HEK293 (cell line): Measurements from ENCODE around the gene FERMT2.

Source experiments
- CTCF ChIA-PET: fragments of 350-600 bp; formaldehyde crosslinking; extraction: SDS; loops from one replicate; lab custom pipeline; 2021; ENCODE audit warnings: antibody characterized with exemption; lab: Yijun Ruan, JAX
- POLR2A ChIA-PET: fragments of 300-600 bp; formaldehyde crosslinking; extraction: SDS; loops from one replicate; lab custom pipeline; 2020; ENCODE audit warnings: antibody characterized with exemption, inconsistent platforms; lab: Yijun Ruan, JAX
- H3K27ac ChIP-seq: fragments of 200-500 bp; sonication (Bioruptor generic); 2 replicates; pipeline ENCODE4 v1.5.1; 2014; ENCODE audit warnings: low read depth, low read length, control low read depth, inconsistent platforms; ENCODE audit errors: extremely low read depth
- H3K36me3 ChIP-seq, 2 experiments: fragments of 200-500 bp in 1 of 2; sonication (Bioruptor generic) in 1 of 2; 1 replicate in 1 of 2; 2 replicates in 1 of 2; pipeline ENCODE4 v1.5.1; 2014 to 2017; ENCODE audit warnings: inconsistent platforms in 2 of 2, low read length in 2 of 2; ENCODE audit not compliant: control insufficient read depth in 2 of 2, insufficient read depth in 1 of 2
- H3K4me1 ChIP-seq: fragments of 200-500 bp; sonication (Bioruptor generic); 2 replicates; pipeline ENCODE4 v1.5.1; 2014; ENCODE audit warnings: mild to moderate bottlenecking, low read length, inconsistent platforms; ENCODE audit not compliant: control insufficient read depth, insufficient read depth
- H3K4me3 ChIP-seq: 2 replicates; pipeline ENCODE4 v1.5.1; 2011; ENCODE audit warnings: low read depth, mild to moderate bottlenecking, control low read depth, low read length, moderate library complexity
- H3K9me3 ChIP-seq: fragments of 200-500 bp; sonication (Bioruptor generic); 2 replicates; pipeline ENCODE4 v1.5.1; 2014; ENCODE audit warnings: low read depth, low read length, inconsistent platforms; ENCODE audit not compliant: control insufficient read depth, insufficient read depth
- ZEB2 ChIP-seq: fragments of 450-650 bp; formaldehyde crosslinking; IDR thresholded peaks from 2 replicates; pipeline ENCODE4 v1.5.1; 2016; ENCODE audit warnings: missing biosample characterization, missing genetic modification characterization
- ZNF112 ChIP-seq: fragments of 450-650 bp; formaldehyde crosslinking; IDR thresholded peaks from 2 replicates; pipeline ENCODE4 v1.5.0; 2017; ENCODE audit warnings: missing biosample characterization, missing genetic modification characterization
- ZNF266 ChIP-seq: fragments of 450-650 bp; formaldehyde crosslinking; IDR thresholded peaks from 2 replicates; pipeline ENCODE4 v1.5.1; 2016; ENCODE audit warnings: missing biosample characterization, missing genetic modification characterization, low read depth
- ZNF302 ChIP-seq: fragments of 450-650 bp; formaldehyde crosslinking; IDR thresholded peaks from 2 replicates; pipeline ENCODE4 v1.5.1; 2016; ENCODE audit warnings: missing biosample characterization, missing genetic modification characterization, low read depth
- ZNF354C ChIP-seq: fragments of 450-650 bp; formaldehyde crosslinking; IDR thresholded peaks from 2 replicates; pipeline ENCODE4 v1.5.1; 2016; ENCODE audit warnings: missing biosample characterization, missing genetic modification characterization, low read depth, borderline replicate concordance
- ZNF433 ChIP-seq: fragments of 450-650 bp; formaldehyde crosslinking; IDR thresholded peaks from 2 replicates; pipeline ENCODE4 v1.5.1; 2016; ENCODE audit warnings: missing biosample characterization, missing genetic modification characterization, low read depth
- ZNF473 ChIP-seq: fragments of 450-650 bp; formaldehyde crosslinking; IDR thresholded peaks from 2 replicates; pipeline ENCODE4 v1.5.1; 2017; ENCODE audit warnings: missing biosample characterization, missing genetic modification characterization
- ZNF561 ChIP-seq: fragments of 450-650 bp; IDR thresholded peaks from 2 replicates; pipeline ENCODE4 v1.5.1; 2018; ENCODE audit warnings: missing biosample characterization, missing genetic modification characterization, borderline replicate concordance
- ZNF623 ChIP-seq: fragments of 450-650 bp; formaldehyde crosslinking; IDR thresholded peaks from 2 replicates; pipeline ENCODE4 v1.5.1; 2016; ENCODE audit warnings: missing biosample characterization, missing genetic modification characterization
- ZNF629 ChIP-seq: fragments of 450-650 bp; formaldehyde crosslinking; IDR thresholded peaks from 2 replicates; pipeline ENCODE4 v1.5.1; 2017; ENCODE audit warnings: missing biosample characterization, missing genetic modification characterization
- ZNF777 ChIP-seq: fragments of 450-650 bp; formaldehyde crosslinking; IDR thresholded peaks from 2 replicates; pipeline ENCODE4 v1.5.1; 2017; ENCODE audit warnings: missing biosample characterization, missing genetic modification characterization, borderline replicate concordance
- TF ChIP-seq, protein P1 (sequence below): fragments of 450-650 bp; formaldehyde crosslinking; IDR thresholded peaks from 2 replicates; pipeline ENCODE4 v1.5.1; 2016; ENCODE audit warnings: missing biosample characterization, missing genetic modification characterization, low read depth
- TF ChIP-seq, protein P2 (sequence below): fragments of 450-650 bp; formaldehyde crosslinking; IDR thresholded peaks from 2 replicates; pipeline ENCODE4 v1.5.1; 2016; ENCODE audit warnings: missing biosample characterization, missing genetic modification characterization, borderline replicate concordance
- TF ChIP-seq, protein P3 (sequence below): fragments of 450-650 bp; formaldehyde crosslinking; IDR thresholded peaks from 2 replicates; pipeline ENCODE4 v1.5.1; 2017; ENCODE audit warnings: missing biosample characterization, mild to moderate bottlenecking, missing genetic modification characterization, moderate library complexity
- TF ChIP-seq, protein P4 (sequence below): fragments of 450-650 bp; formaldehyde crosslinking; IDR thresholded peaks from 2 replicates; pipeline ENCODE4 v1.5.1; 2016; ENCODE audit warnings: missing biosample characterization, missing genetic modification characterization

The FERMT2 gene

DNA sequence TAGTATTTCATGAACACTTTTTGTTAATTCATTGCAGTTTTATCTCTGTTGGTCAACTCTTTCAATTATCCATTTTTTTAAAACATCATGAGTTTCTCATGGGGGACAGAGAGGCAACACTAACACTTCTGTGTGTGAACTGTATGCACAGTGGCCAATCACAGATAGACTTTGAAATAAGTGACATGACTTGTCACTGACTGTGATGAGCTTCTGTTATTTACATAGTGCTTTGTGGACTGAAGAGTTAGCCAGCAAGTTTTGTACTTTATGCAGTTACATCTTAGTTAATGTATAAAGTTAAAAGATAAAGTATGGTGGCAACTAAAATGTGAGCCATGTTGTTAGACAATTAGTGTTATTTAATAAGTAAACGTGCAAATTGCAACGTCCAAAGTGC, 16.1 kb downstream of the FERMT2 start:
- Histone ChIP-seq H3K9me3 (no peaks in the 10 kb centered on the region), H3K4me3 (no peak overlapping the region), H3K36me3 (no peaks in the 10 kb centered on the region), H3K27ac (no peak overlapping the region), H3K4me1 (peaks cover 3% of the 10 kb centered on the region)
- TF ChIP-seq ZNF433 (tag by site-specific recombination) = no peak
- TF ChIP-seq, protein P1, sequence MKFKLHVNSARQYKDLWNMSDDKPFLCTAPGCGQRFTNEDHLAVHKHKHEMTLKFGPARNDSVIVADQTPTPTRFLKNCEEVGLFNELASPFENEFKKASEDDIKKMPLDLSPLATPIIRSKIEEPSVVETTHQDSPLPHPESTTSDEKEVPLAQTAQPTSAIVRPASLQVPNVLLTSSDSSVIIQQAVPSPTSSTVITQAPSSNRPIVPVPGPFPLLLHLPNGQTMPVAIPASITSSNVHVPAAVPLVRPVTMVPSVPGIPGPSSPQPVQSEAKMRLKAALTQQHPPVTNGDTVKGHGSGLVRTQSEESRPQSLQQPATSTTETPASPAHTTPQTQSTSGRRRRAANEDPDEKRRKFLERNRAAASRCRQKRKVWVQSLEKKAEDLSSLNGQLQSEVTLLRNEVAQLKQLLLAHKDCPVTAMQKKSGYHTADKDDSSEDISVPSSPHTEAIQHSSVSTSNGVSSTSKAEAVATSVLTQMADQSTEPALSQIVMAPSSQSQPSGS (tag by site-specific recombination) = no peak
- TF ChIP-seq ZNF302 (tag by site-specific recombination) = no peak
- TF ChIP-seq, protein P2, sequence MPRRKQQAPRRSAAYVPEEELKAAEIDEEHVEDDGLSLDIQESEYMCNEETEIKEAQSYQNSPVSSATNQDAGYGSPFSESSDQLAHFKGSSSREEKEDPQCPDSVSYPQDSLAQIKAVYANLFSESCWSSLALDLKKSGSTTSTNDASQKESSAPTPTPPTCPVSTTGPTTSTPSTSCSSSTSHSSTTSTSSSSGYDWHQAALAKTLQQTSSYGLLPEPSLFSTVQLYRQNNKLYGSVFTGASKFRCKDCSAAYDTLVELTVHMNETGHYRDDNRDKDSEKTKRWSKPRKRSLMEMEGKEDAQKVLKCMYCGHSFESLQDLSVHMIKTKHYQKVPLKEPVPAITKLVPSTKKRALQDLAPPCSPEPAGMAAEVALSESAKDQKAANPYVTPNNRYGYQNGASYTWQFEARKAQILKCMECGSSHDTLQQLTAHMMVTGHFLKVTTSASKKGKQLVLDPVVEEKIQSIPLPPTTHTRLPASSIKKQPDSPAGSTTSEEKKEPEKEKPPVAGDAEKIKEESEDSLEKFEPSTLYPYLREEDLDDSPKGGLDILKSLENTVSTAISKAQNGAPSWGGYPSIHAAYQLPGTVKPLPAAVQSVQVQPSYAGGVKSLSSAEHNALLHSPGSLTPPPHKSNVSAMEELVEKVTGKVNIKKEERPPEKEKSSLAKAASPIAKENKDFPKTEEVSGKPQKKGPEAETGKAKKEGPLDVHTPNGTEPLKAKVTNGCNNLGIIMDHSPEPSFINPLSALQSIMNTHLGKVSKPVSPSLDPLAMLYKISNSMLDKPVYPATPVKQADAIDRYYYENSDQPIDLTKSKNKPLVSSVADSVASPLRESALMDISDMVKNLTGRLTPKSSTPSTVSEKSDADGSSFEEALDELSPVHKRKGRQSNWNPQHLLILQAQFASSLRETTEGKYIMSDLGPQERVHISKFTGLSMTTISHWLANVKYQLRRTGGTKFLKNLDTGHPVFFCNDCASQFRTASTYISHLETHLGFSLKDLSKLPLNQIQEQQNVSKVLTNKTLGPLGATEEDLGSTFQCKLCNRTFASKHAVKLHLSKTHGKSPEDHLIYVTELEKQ (tag by site-specific recombination) = no peak
- no peak for TF ChIP-seq ZNF354C (tag by site-specific recombination)
- TF ChIP-seq ZNF266 (tag by site-specific recombination) = no peak
- TF ChIP-seq ZNF473 (tag by site-specific recombination) = no peak
- TF ChIP-seq, protein P3, sequence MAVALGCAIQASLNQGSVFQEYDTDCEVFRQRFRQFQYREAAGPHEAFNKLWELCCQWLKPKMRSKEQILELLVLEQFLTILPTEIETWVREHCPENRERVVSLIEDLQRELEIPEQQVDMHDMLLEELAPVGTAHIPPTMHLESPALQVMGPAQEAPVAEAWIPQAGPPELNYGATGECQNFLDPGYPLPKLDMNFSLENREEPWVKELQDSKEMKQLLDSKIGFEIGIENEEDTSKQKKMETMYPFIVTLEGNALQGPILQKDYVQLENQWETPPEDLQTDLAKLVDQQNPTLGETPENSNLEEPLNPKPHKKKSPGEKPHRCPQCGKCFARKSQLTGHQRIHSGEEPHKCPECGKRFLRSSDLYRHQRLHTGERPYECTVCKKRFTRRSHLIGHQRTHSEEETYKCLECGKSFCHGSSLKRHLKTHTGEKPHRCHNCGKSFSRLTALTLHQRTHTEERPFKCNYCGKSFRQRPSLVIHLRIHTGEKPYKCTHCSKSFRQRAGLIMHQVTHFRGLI (tag by site-specific recombination) = no peak
- TF ChIP-seq ZNF629 (tag by site-specific recombination) = no peak
- TF ChIP-seq ZNF561 (tag by site-specific recombination) = no peak
- ChIA-PET CTCF (interaction anchor here (0.7 to 2.0 kb wide), 2 partner anchors 11 to 46 kb away, joined by 3 to 7 read pairs; no protein-coding TSS in a partner anchor), POLR2A (no interaction called here)

DNA sequence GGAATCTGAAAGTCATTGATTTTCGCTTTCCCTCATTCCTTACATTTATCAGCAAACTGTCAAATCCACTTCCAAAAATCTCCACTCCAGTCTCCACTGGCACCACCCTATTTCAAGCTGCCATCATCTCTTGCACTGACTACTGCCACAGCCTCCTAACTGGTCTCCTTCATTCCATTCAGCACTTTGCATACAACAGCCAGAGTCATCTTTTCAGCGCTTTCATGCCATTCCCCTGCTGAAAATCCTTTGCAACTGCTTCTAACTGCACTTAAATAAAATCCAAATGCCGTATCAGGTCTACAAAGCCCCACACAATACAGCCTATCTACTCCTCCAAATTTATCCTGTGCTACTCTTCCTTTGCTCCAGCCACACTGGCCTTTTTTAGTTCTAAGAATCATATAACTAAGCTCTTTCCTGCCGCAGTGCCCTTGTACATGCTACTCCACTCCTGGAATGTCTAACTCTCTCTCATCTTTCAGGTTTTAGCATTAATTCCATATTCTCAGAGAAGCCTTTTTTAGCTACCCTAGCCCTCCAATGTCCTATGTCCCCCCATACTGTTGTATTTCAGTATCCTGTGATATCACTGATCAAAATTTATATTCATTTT, 21.6 kb downstream of the FERMT2 start:
- POLR2A ChIA-PET = interaction anchor here (0.6 kb wide), 1 partner anchor 216 kb away, joined by 3 read pairs; no protein-coding TSS in a partner anchor
- peaks cover 25% of the 10 kb centered on the region for H3K4me1 ChIP-seq
- TF ChIP-seq, protein P4, sequence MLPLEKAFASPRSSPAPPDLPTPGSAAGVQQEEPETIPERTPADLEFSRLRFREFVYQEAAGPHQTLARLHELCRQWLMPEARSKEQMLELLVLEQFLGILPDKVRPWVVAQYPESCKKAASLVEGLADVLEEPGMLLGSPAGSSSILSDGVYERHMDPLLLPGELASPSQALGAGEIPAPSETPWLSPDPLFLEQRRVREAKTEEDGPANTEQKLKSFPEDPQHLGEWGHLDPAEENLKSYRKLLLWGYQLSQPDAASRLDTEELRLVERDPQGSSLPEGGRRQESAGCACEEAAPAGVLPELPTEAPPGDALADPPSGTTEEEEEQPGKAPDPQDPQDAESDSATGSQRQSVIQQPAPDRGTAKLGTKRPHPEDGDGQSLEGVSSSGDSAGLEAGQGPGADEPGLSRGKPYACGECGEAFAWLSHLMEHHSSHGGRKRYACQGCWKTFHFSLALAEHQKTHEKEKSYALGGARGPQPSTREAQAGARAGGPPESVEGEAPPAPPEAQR (tag by site-specific recombination) = no peak
- TF ChIP-seq ZEB2 (tag by site-specific recombination) (no peak), ZNF112 (tag by site-specific recombination) (no peak), ZNF777 (tag by site-specific recombination) (no peak), ZNF623 (tag by site-specific recombination) (peak; percentile 85)
- TF ChIP-seq, all 188 proteins: peak for 1
- Histone ChIP-seq H3K4me3 (no peak overlapping the region), H3K9me3 (no peaks in the 10 kb centered on the region), H3K27ac (no peak overlapping the region), H3K36me3 (no peaks in the 10 kb centered on the region)
- CTCF ChIA-PET = interaction anchor here (0.6 kb wide), 1 partner anchor 22 kb away, joined by 3 read pairs; no protein-coding TSS in a partner anchor
